NCI-H2196 treated with DMSO at 0.1 percent for 48 hours (cell line): Measurements from ENCODE around the gene SMIM15.

ENCODE experiments used
- DNase-seq: peaks from one replicate; lab custom pipeline; 2025; ENCODE audit not compliant: unreplicated experiment; lab: John Stamatoyannopoulos, UW

Gene SMIM15

GRCh38 chr5:61160497-61160896 lies 1.8 kb downstream of the SMIM15 start:
- DNase-seq, result no peak

- DNase-seq, result no peak
These were observed 2.4 kb downstream of the SMIM15 start for GRCh38 chr5:61159836-61160235.

GRCh38 chr5:61159070-61159469 lies 3.2 kb downstream of the SMIM15 start:
- DNase-seq, result no peak

GRCh38 chr5:61151893-61152292 lies 10.4 kb downstream of the SMIM15 start:
- no peak for DNase-seq

- DNase-seq, result no peak
These were observed 13.8 kb downstream of the SMIM15 start for GRCh38 chr5:61148515-61148914.

GRCh38 chr5:61142811-61143210 lies 19.5 kb downstream of the SMIM15 start:
- no peak for DNase-seq

- no peak for DNase-seq
These were observed 19.9 kb downstream of the SMIM15 start for GRCh38 chr5:61142391-61142790.

- no peak for DNase-seq
These were observed 20.5 kb downstream of the SMIM15 start for GRCh38 chr5:61141801-61142200.

GRCh38 chr5:61139931-61140330 lies 22.3 kb downstream of the SMIM15 start:
- DNase-seq, result no peak

- no peak for DNase-seq
These were observed 23.0 kb downstream of the SMIM15 start for GRCh38 chr5:61139094-61139873.

- DNase-seq, result no peak
These were observed 24.4 kb downstream of the SMIM15 start for GRCh38 chr5:61137835-61138234.

- DNase-seq, result no peak
These were observed 29.7 kb downstream of the SMIM15 start for GRCh38 chr5:61132559-61132958.

GRCh38 chr5:61130289-61130688 lies 32.0 kb downstream of the SMIM15 start:
- DNase-seq, result no peak

GRCh38 chr5:61123145-61123544 lies 39.1 kb downstream of the SMIM15 start:
- no peak for DNase-seq

GRCh38 chr5:61120534-61120933 lies 41.7 kb downstream of the SMIM15 start:
- no peak for DNase-seq

GRCh38 chr5:61119066-61119465 lies 43.2 kb downstream of the SMIM15 start:
- no peak for DNase-seq

GRCh38 chr5:61115968-61116367 lies 46.3 kb downstream of the SMIM15 start:
- no peak for DNase-seq

GRCh38 chr5:61114441-61114840 lies 47.8 kb downstream of the SMIM15 start:
- DNase-seq, result no peak
